GM12801 (cell line): Measurements from ENCODE around the gene ARHGEF9.

Experiments
- TF ChIP-seq, protein P1 (sequence below): IDR thresholded peaks from one replicate; pipeline ENCODE4 v1.5.1; 2011; ENCODE audit warnings: control low read depth; ENCODE audit not compliant: insufficient read length; ENCODE audit errors: extremely low read depth

The ARHGEF9 gene

GRCh38 chrX:63744850-63745394 lies 40.1 kb downstream of the ARHGEF9 start:
- TF ChIP-seq, protein P1, sequence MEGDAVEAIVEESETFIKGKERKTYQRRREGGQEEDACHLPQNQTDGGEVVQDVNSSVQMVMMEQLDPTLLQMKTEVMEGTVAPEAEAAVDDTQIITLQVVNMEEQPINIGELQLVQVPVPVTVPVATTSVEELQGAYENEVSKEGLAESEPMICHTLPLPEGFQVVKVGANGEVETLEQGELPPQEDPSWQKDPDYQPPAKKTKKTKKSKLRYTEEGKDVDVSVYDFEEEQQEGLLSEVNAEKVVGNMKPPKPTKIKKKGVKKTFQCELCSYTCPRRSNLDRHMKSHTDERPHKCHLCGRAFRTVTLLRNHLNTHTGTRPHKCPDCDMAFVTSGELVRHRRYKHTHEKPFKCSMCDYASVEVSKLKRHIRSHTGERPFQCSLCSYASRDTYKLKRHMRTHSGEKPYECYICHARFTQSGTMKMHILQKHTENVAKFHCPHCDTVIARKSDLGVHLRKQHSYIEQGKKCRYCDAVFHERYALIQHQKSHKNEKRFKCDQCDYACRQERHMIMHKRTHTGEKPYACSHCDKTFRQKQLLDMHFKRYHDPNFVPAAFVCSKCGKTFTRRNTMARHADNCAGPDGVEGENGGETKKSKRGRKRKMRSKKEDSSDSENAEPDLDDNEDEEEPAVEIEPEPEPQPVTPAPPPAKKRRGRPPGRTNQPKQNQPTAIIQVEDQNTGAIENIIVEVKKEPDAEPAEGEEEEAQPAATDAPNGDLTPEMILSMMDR: no peak

DNA sequence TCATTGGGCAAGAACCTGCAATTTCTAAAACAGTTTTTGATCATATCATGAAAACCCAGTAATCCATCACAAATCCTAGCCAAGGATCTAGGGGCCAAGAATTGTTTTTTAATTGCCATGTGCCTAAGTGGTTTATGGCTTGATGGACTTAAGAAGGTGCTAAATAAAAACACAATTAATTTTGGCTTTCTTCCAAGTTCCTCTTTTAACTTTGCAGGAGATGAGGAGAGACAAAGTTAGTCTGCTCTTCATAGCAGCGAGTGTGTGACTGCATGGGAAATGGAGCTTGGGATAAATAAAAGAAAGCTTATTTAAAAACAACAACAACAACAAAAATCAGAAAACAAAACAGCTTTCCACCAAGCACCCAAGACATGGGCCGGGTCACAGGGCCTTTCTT lies 41.4 kb downstream of the ARHGEF9 start:
- TF ChIP-seq, protein P1: no peak

DNA sequence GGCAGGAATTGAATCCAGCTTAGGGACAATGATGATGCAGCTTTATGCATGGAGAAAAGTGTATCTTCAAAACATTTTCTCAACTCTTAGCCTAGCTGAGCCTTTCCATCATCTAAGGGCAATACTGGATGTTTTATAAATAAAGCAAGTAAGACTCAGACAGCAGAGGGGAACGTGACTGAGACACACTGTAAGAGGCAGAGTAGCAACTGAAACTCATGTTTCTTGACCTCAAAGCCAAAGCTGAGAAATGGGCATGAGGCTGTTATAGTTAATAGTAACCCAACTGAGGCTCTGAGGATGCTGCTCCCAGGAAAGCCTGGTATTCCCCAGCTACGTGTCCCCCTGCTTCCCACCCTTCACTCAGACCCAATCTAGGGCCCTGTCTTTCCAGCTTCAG lies 44.6 kb downstream of the ARHGEF9 start:
- TF ChIP-seq, protein P1: no peak

GRCh38 chrX:63739885-63740284 lies 45.1 kb downstream of the ARHGEF9 start:
- TF ChIP-seq, protein P1: no peak

- TF ChIP-seq, protein P1: no peak
Measured at GRCh38 chrX:63738696-63739095, 46.3 kb downstream of the ARHGEF9 start.

DNA sequence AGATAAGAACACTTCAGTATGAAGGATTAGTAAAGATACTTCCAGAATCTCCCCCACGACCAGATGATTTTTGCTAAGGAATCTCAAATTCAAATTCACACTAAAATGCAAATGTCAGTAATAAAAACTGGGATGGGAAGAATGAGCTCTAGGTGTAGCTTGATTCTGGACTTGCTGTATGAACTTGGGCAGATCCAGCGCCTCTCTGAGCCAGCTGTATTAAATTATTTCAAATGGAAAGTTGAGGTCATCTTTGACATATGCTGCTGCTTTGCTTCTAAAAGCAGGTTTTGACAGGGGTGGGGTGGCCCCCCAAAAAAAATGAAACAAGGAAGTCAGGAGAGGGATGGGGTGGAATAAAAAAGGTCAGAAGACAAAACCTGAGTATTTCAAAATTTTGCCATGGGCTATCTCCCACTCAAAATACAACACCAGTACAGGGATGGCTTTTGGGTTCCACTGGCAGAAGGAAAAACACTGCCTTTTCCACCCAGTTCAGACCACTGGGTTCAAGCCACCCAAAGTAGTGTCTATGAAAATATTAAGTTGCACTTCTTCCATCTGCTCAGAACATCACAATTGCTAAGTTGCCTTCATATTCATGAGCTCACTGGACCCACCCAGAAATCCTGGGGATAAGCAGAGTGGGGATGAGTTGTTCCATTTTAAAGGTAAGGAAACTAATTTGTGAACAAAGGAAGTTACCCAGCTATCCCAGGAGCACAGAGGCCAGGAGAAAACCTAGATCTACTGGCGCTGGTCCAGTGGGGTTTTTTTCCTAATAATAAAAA lies 47.7 kb downstream of the ARHGEF9 start:
- TF ChIP-seq, protein P1: no peak

DNA sequence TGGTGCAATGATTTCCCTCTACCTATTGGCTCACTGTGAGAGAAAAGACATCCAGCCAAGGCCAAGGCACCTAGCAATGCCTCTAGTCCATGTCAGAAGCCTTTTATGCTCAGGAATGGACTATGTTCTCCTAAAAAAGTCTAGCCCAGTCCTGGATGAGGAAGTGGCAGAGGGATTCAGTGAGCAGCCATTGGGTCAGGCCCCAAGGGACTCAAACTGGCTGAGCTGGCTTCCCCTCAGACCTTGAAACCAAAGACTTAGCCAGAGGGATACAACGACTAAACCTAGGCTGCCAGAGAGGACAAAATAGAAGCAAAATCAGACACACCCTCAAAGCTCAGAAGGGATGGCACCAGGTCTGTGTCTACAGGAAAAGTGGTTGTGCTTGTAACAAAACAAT lies 49.1 kb downstream of the ARHGEF9 start:
- TF ChIP-seq, protein P1: no peak
